Body of pancreas (tissue), 4 donors: ENCODE results near the gene NR1H2. TPM values are rescaled to one million over a fixed set of nuclear protein-coding genes. Genes with fewer than 3 reads are reported as not detected.

Source experiments
- ATAC-seq: fragments of 150-250 bp; one replicate; pipeline ENCODE4 v1.9.1; 2016
- DNase-seq, 4 donors: peaks; one replicate each; pipeline ENCODE4 v3.0.0-alpha.2; 2019
- H3K27ac ChIP-seq, 4 donors: fragments of 200-600 bp; sonication (generic); 1 replicate in 3 of 4; 2 replicates in 1 of 4; pipeline versions ENCODE4 v1.5.1 to v1.6.1; 2016 to 2019; ENCODE audit warnings: mild to moderate bottlenecking in 1 of 4, mixed read lengths in 1 of 4, moderate library complexity in 1 of 4
- H3K27me3 ChIP-seq, 2 donors: fragments of 200-600 bp; sonication (generic); one replicate each; pipeline ENCODE4 v1.6.0; 2016; ENCODE audit warnings: mild to moderate bottlenecking in 1 of 2
- H3K36me3 ChIP-seq, 2 donors: fragments of 200-600 bp; sonication (generic); replicated peaks in 1 of 2; 2 replicates each; pipeline ENCODE4 v1.5.1; 2016; ENCODE audit warnings: low read depth in 2 of 2; ENCODE audit not compliant: insufficient read depth in 1 of 2
- H3K4me1 ChIP-seq: fragments of 200-600 bp; sonication (generic); one replicate; pipeline ENCODE4 v1.6.0; 2016
- H3K4me3 ChIP-seq, 2 donors: fragments of 200-600 bp; sonication (generic); 1 replicate in 1 of 2; 2 replicates in 1 of 2; pipeline ENCODE4 v1.5.1; 2016 to 2019
- H3K9me3 ChIP-seq, 3 donors: fragments of 200-600 bp; sonication (generic); 1 replicate in 2 of 3; 2 replicates in 1 of 3; pipeline ENCODE4 v1.5.1; 2016
- POLR2A ChIP-seq, 3 donors: fragments of 450-650 bp; IDR thresholded peaks; one replicate each; pipeline ENCODE4 v1.6.1; 2016; ENCODE audit warnings: antibody characterized with exemption in 3 of 3, mild to moderate bottlenecking in 2 of 3
- WGBS, 2 donors: methylation state at CpG; one replicate each; pipeline ENCODE4 v1.1.5; 2017; 5-methylcytosine and 5-hydroxymethylcytosine counted together
- intact Hi-C: fragments of 100-400 bp; cut with DNase I; formaldehyde crosslinking; loops from one replicate; pipeline ENCODE4 v1.15.1; 2023
- total RNA-seq, 2 donors: library from RNA; depleted of rRNA; stranded (reverse); fragments of >200 nt; gene quantifications; one replicate each; pipeline ENCODE4 v1.1.0, GENCODE V29; 2016
- TF ChIP-seq, protein P1 (sequence below), 7 experiments: fragments of 450-650 bp in 4 of 7; fragments of 200-600 bp in 3 of 7; sonication (generic) in 3 of 7; IDR thresholded peaks; one replicate each; pipeline ENCODE4 v1.5.1; 2016 to 2019; ENCODE audit warnings: antibody characterized with exemption in 7 of 7

Gene NR1H2
- total RNA-seq, 2 donors from 2014 or later: 43.2 to 50.1 TPM

DNA sequence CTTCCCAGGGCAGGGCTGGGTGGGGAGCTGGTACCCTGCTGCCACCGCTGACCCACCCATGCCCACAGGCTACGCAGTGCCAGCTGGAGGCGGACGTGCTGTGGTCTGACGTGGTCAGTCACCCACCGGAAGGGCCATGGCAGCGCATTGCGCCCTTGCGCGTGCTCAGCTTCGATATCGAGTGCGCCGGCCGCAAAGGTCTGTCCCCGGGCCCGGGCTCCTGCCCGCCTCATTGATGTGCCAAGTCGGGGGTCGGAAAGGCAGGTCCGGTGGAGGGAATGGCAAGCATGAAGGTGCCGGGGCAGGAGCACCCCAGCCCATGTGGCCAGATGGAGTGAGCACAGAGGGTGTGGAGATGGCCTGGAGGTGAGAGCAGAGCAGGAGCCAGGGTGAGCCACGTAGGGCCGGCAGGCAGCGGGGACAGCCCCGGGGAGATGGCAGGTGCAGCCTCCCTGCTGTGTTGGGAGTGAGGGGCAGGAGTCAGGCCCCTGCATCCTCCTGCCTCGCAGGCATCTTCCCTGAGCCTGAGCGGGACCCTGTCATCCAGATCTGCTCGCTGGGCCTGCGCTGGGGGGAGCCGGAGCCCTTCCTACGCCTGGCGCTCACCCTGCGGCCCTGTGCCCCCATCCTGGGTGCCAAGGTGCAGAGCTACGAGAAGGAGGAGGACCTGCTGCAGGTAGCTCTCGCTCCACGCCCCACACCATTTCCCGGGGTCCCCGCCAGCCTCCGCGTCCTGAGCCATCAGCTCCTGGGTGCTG is 26.5 kb downstream of the NR1H2 start:
- no peaks in the 10 kb centered on the region for H3K27me3 ChIP-seq
- H3K9me3 ChIP-seq: no peaks in the 10 kb centered on the region
- H3K36me3 ChIP-seq: no peaks in the 10 kb centered on the region
- intact Hi-C loops: no loop called here
- no peak for TF ChIP-seq POLR2A (IDR thresholded peaks at IDR 0.05)
- TF ChIP-seq, protein P1, sequence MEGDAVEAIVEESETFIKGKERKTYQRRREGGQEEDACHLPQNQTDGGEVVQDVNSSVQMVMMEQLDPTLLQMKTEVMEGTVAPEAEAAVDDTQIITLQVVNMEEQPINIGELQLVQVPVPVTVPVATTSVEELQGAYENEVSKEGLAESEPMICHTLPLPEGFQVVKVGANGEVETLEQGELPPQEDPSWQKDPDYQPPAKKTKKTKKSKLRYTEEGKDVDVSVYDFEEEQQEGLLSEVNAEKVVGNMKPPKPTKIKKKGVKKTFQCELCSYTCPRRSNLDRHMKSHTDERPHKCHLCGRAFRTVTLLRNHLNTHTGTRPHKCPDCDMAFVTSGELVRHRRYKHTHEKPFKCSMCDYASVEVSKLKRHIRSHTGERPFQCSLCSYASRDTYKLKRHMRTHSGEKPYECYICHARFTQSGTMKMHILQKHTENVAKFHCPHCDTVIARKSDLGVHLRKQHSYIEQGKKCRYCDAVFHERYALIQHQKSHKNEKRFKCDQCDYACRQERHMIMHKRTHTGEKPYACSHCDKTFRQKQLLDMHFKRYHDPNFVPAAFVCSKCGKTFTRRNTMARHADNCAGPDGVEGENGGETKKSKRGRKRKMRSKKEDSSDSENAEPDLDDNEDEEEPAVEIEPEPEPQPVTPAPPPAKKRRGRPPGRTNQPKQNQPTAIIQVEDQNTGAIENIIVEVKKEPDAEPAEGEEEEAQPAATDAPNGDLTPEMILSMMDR (IDR thresholded peaks at IDR 0.05): no peak
- no peak overlapping the region for H3K4me3 ChIP-seq
- DNase-seq: no peak
- WGBS, 2 donors: 93 to 96% methylated on average over 8 to 40 of the region's 41 CpGs
- ATAC-seq: peak; percentile 33
- no peaks in the 10 kb centered on the region for H3K4me1 ChIP-seq
- H3K27ac ChIP-seq: no peak overlapping the region

DNA sequence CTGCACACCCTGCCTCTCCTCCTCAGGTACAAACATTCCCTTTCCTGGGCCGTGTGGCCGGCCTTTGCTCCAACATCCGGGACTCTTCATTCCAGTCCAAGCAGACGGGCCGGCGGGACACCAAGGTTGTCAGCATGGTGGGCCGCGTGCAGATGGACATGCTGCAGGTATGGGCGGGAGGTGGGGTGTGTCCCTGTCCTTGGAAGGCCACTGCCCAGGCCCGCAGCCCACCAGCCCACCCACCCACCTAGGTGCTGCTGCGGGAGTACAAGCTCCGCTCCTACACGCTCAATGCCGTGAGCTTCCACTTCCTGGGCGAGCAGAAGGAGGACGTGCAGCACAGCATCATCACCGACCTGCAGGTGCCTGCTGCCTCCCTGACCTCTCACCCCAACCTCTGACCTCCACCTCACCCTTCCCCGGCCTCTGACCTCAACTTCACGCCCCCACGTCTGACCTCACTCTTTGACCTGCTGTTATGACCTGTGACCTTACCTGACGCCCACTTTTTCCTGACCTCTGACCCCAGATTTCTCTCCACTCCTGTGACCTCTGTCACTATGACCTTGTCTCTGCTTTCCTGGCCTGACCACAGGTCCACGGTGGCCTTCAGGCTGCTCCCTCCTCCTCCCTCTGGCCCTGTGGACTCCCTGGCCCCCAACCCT is 30.0 kb downstream of the NR1H2 start:
- DNase-seq (no peak), ATAC-seq (no peak)
- no peaks in the 10 kb centered on the region for H3K27me3 ChIP-seq
- WGBS, 2 donors: 87 to 88% methylated on average over 11 to 20 of the region's 22 CpGs
- TF ChIP-seq POLR2A (IDR thresholded peaks at IDR 0.05): no peak
- TF ChIP-seq, protein P1 (IDR thresholded peaks at IDR 0.05): no peak
- H3K4me1 ChIP-seq: no peaks in the 10 kb centered on the region
- H3K27ac ChIP-seq: no peak overlapping the region
- no peaks in the 10 kb centered on the region for H3K36me3 ChIP-seq
- H3K9me3 ChIP-seq: no peaks in the 10 kb centered on the region
- intact Hi-C loops: no loop called here
- no peak overlapping the region for H3K4me3 ChIP-seq

DNA sequence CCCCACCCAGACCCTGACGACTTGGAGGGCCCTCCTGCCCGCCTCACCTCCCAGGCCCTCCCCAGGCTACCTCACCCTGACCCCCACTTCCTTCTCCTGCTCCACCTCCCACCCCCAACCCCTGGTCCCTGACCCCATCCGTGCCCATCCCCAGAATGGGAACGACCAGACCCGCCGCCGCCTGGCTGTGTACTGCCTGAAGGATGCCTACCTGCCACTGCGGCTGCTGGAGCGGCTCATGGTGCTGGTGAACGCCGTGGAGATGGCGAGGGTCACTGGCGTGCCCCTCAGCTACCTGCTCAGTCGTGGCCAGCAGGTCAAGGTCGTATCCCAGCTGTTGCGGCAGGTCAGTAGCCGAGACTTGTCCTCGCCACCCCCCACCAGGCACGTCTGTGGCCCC is 30.6 kb downstream of the NR1H2 start:
- DNase-seq: no peak
- ATAC-seq: no peak
- H3K4me3 ChIP-seq: no peak overlapping the region
- H3K36me3 ChIP-seq: no peaks in the 10 kb centered on the region
- intact Hi-C loops: no loop called here
- no peaks in the 10 kb centered on the region for H3K9me3 ChIP-seq
- WGBS, 2 donors: 88 to 89% methylated on average over 2 to 19 of the region's 19 CpGs
- no peaks in the 10 kb centered on the region for H3K27me3 ChIP-seq
- TF ChIP-seq POLR2A (IDR thresholded peaks at IDR 0.05): no peak
- TF ChIP-seq, protein P1 (IDR thresholded peaks at IDR 0.05): no peak
- no peaks in the 10 kb centered on the region for H3K4me1 ChIP-seq
- H3K27ac ChIP-seq: no peak overlapping the region

DNA sequence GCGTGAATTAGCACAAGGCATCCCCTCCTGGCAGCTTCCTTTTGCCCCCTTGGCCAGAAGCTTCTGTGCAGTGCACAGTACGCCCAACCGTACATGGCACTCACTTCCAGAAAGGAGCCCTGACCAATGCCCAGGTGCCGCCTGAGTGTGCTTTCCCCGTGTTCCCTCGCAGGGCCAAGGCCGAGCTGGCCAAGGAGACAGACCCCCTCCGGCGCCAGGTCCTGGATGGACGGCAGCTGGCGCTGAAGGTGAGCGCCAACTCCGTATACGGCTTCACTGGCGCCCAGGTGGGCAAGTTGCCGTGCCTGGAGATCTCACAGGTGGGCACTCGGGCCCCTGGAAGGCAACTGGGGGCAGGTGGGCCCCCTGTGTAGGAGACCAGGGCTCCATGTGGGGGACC is 33.1 kb downstream of the NR1H2 start:
- Histone ChIP-seq H3K4me1 (no peaks in the 10 kb centered on the region), H3K9me3 (no peaks in the 10 kb centered on the region), H3K27me3 (no peaks in the 10 kb centered on the region), H3K36me3 (no peaks in the 10 kb centered on the region), H3K4me3 (no peak overlapping the region), H3K27ac (no peak overlapping the region)
- TF ChIP-seq, protein P1 (IDR thresholded peaks at IDR 0.05): no peak
- TF ChIP-seq POLR2A (IDR thresholded peaks at IDR 0.05): no peak
- WGBS, 2 donors: 89% methylated on average over 12 of the region's 17 CpGs; no CpG with 5 or more reads in 1 of the 2 donors
- no peak for DNase-seq
- no peak for ATAC-seq
- intact Hi-C loops: no loop called here
